Neural cell (in vitro differentiated cells): Measurements from ENCODE around the gene COPS8. TPM values are rescaled to one million over a fixed set of nuclear protein-coding genes. Genes with fewer than 3 reads are reported as not detected.

Experiments used
- H2AFZ ChIP-seq: fragments of 200-600, 300-800 bp; sonication (generic), shearing (Covaris generic); 2 replicates; pipeline ENCODE4 v1.6.0; 2014; ENCODE audit warnings: low read depth, mild to moderate bottlenecking, antibody characterized with exemption, low read length, moderate library complexity
- H3F3A ChIP-seq: fragments of 200-600 bp; shearing (Covaris generic); 2 replicates; pipeline ENCODE4 v1.6.1; 2016; ENCODE audit warnings: mild to moderate bottlenecking, moderate library complexity, mixed read lengths, antibody characterized with exemption, low read length; ENCODE audit not compliant: insufficient read depth, poor library complexity, severe bottlenecking
- H3K27ac ChIP-seq: fragments of 200-600, 300-800 bp; sonication (generic), shearing (Covaris generic); 2 replicates; pipeline ENCODE4 v1.5.1; 2014; ENCODE audit warnings: mild to moderate bottlenecking, low read length, moderate library complexity
- H3K27me3 ChIP-seq: fragments of 300-800, 200-600 bp; sonication (generic), shearing (Covaris generic); 2 replicates; pipeline ENCODE4 v1.6.0; 2014; ENCODE audit warnings: mild to moderate bottlenecking, low read depth, low read length, moderate library complexity; ENCODE audit not compliant: insufficient read depth
- H3K36me3 ChIP-seq: fragments of 300-800, 200-600 bp; sonication (generic), shearing (Covaris generic); 2 replicates; pipeline ENCODE4 v1.5.1; 2014; ENCODE audit warnings: mild to moderate bottlenecking, antibody characterized with exemption, low read length, moderate library complexity; ENCODE audit not compliant: insufficient read depth
- H3K4me2 ChIP-seq: fragments of 300-800, 200-600 bp; sonication (generic), shearing (Covaris generic); 2 replicates; pipeline ENCODE4 v1.6.0; 2014; ENCODE audit warnings: mild to moderate bottlenecking, low read length
- H3K4me3 ChIP-seq: fragments of 300-800, 200-600 bp; sonication (generic), shearing (Covaris generic); 2 replicates; pipeline ENCODE4 v1.5.1; 2014; ENCODE audit warnings: mild to moderate bottlenecking, low read length, moderate library complexity
- H3K79me2 ChIP-seq: fragments of 200-600 bp; shearing (Covaris generic); replicated peaks from 2 replicates; pipeline ENCODE4 v1.6.0; 2014; ENCODE audit warnings: mild to moderate bottlenecking, low read length, moderate library complexity; ENCODE audit not compliant: insufficient read depth
- H3K9ac ChIP-seq: fragments of 300-800, 200-600 bp; sonication (generic), shearing (Covaris generic); 2 replicates; pipeline ENCODE4 v1.6.1; 2016; ENCODE audit warnings: mild to moderate bottlenecking, low read length, mixed read lengths
- H3K9me2 ChIP-seq: fragments of 200-600 bp; shearing (Covaris generic); 2 replicates; pipeline ENCODE4 v1.6.1; 2016; ENCODE audit warnings: mild to moderate bottlenecking, low read length, mixed read lengths; ENCODE audit not compliant: insufficient read depth
- H3K9me3 ChIP-seq: fragments of 200-600, 300-800 bp; sonication (generic), shearing (Covaris generic); 2 replicates; pipeline ENCODE4 v1.6.1; 2016; ENCODE audit warnings: mild to moderate bottlenecking, mixed run types, low read length, moderate library complexity, mixed read lengths
- H4K20me1 ChIP-seq: fragments of 200-600 bp; shearing (Covaris generic); 2 replicates; pipeline ENCODE4 v1.6.1; 2016; ENCODE audit warnings: mild to moderate bottlenecking, mixed run types; ENCODE audit not compliant: insufficient read depth
- CTCF ChIP-seq: fragments of 450-650 bp; IDR thresholded peaks from 2 replicates; pipeline ENCODE4 v1.5.1; 2014; ENCODE audit warnings: antibody characterized with exemption, mild to moderate bottlenecking, moderate library complexity; ENCODE audit not compliant: poor library complexity, severe bottlenecking
- EP300 ChIP-seq: fragments of 450-650 bp; conservative IDR thresholded peaks from 2 replicates; pipeline ENCODE4 v1.6.1; 2014; ENCODE audit warnings: antibody characterized with exemption, mild to moderate bottlenecking, moderate library complexity; ENCODE audit not compliant: poor library complexity, severe bottlenecking
- EZH2 ChIP-seq: fragments of 200-600, 300-800 bp; shearing (Covaris generic), sonication (generic); IDR thresholded peaks from 2 replicates; pipeline ENCODE4 v1.6.1; 2014; ENCODE audit warnings: antibody characterized with exemption, low read length, borderline replicate concordance, mild to moderate bottlenecking; ENCODE audit not compliant: insufficient read depth, poor library complexity, severe bottlenecking
- MXI1 ChIP-seq: fragments of 450-650 bp; conservative IDR thresholded peaks from 2 replicates; pipeline ENCODE4 v1.6.1; 2014; ENCODE audit warnings: antibody characterized with exemption, mild to moderate bottlenecking; ENCODE audit not compliant: poor library complexity, severe bottlenecking
- POLR2AphosphoS5 ChIP-seq: IDR thresholded peaks from 2 replicates; pipeline ENCODE4 v1.6.1; 2012
- RAD21 ChIP-seq: fragments of 450-650 bp; conservative IDR thresholded peaks from 2 replicates; pipeline ENCODE4 v1.6.1; 2014; ENCODE audit warnings: antibody characterized with exemption, mild to moderate bottlenecking, moderate library complexity
- SMC3 ChIP-seq: fragments of 450-650 bp; conservative IDR thresholded peaks from 2 replicates; pipeline ENCODE4 v1.6.1; 2014; ENCODE audit warnings: antibody characterized with exemption, mild to moderate bottlenecking, moderate library complexity; ENCODE audit not compliant: poor library complexity
- TAF1 ChIP-seq: IDR thresholded peaks from 2 replicates; pipeline ENCODE4 v1.6.1; 2012; ENCODE audit warnings: low read depth
- polyA plus RNA-seq: library from polyadenylated mRNA; depleted of rRNA; stranded (reverse); fragments of >200 nt; gene quantifications from 2 replicates; pipeline ENCODE4 v1.2.3, GENCODE V29; 2014
- TF ChIP-seq, protein P1 (sequence below): IDR thresholded peaks from 2 replicates; pipeline ENCODE4 v1.6.1; 2012; ENCODE audit warnings: borderline replicate concordance

Gene COPS8
- polyA plus RNA-seq, 1 donor from 2014 or later = 269 TPM

DNA sequence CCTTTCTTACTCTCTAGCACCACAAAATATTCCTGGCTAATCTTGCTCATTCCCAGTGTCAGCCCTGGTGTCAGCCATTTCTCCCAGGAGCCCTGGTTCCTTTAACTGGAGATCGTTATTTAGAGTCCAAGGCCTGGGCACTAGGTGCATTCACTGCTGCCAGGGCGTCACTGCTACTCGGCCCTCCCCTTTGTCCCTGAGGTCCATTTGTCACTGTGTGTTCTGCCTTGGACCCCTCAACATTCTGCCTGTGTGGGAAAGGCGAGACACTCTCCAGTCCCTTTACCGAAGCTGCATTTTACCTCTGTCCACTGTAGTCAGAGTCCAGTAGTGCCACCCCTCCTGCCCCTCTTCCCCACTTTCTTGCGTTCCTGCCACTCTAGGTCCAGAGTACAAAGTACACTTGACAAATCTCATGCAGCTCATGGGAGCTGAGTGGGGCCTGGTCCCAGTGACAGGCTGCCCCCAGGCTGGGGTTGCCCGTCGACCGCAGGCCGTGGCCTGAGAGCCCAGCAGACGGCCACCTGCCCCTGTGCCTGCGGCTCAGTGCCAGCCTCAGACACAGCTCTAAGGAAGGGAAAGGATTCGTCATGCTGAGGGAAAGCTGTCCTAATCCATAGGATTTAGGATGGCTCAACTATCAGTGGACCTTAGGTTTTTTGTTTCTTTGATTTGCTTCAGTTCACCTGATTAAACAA is 52.1 kb downstream of the COPS8 start:
- H3K79me2 ChIP-seq = no peaks in the 10 kb centered on the region
- H3F3A ChIP-seq = no peaks in the 10 kb centered on the region
- H3K27me3 ChIP-seq = no peaks in the 10 kb centered on the region
- TF ChIP-seq MXI1 (no peak), POLR2AphosphoS5 (no peak), CTCF (no peak), TAF1 (no peak), EZH2 (no peak), EP300 (no peak), RAD21 (no peak), SMC3 (no peak)
- TF ChIP-seq, protein P1, sequence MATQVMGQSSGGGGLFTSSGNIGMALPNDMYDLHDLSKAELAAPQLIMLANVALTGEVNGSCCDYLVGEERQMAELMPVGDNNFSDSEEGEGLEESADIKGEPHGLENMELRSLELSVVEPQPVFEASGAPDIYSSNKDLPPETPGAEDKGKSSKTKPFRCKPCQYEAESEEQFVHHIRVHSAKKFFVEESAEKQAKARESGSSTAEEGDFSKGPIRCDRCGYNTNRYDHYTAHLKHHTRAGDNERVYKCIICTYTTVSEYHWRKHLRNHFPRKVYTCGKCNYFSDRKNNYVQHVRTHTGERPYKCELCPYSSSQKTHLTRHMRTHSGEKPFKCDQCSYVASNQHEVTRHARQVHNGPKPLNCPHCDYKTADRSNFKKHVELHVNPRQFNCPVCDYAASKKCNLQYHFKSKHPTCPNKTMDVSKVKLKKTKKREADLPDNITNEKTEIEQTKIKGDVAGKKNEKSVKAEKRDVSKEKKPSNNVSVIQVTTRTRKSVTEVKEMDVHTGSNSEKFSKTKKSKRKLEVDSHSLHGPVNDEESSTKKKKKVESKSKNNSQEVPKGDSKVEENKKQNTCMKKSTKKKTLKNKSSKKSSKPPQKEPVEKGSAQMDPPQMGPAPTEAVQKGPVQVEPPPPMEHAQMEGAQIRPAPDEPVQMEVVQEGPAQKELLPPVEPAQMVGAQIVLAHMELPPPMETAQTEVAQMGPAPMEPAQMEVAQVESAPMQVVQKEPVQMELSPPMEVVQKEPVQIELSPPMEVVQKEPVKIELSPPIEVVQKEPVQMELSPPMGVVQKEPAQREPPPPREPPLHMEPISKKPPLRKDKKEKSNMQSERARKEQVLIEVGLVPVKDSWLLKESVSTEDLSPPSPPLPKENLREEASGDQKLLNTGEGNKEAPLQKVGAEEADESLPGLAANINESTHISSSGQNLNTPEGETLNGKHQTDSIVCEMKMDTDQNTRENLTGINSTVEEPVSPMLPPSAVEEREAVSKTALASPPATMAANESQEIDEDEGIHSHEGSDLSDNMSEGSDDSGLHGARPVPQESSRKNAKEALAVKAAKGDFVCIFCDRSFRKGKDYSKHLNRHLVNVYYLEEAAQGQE = no peak
- H3K9ac ChIP-seq = no peak overlapping the region
- H2AFZ ChIP-seq = no peak overlapping the region
- H3K9me2 ChIP-seq = no peaks in the 10 kb centered on the region
- no peaks in the 10 kb centered on the region for H3K36me3 ChIP-seq
- H4K20me1 ChIP-seq = no peaks in the 10 kb centered on the region
- H3K4me3 ChIP-seq = no peak overlapping the region
- no peak overlapping the region for H3K27ac ChIP-seq
- no peak overlapping the region for H3K4me2 ChIP-seq
- no peaks in the 10 kb centered on the region for H3K9me3 ChIP-seq

- Histone ChIP-seq H3F3A (no peaks in the 10 kb centered on the region), H3K27ac (no peak overlapping the region), H4K20me1 (no peaks in the 10 kb centered on the region), H3K4me3 (no peak overlapping the region), H3K9ac (no peak overlapping the region), H3K9me2 (no peaks in the 10 kb centered on the region), H3K9me3 (no peaks in the 10 kb centered on the region), H3K36me3 (no peaks in the 10 kb centered on the region), H3K79me2 (no peaks in the 10 kb centered on the region), H3K4me2 (no peak overlapping the region), H2AFZ (no peak overlapping the region), H3K27me3 (no peaks in the 10 kb centered on the region)
- no peak for TF ChIP-seq MXI1
- no peak for TF ChIP-seq EP300
- no peak for TF ChIP-seq SMC3
- TF ChIP-seq POLR2AphosphoS5 = no peak
- TF ChIP-seq TAF1 = no peak
- no peak for TF ChIP-seq CTCF
- no peak for TF ChIP-seq RAD21
- no peak for TF ChIP-seq EZH2
- TF ChIP-seq, protein P1 = no peak
These were observed 53.5 kb downstream of the COPS8 start for GRCh38 chr2:237139123-237139675.
